NCI-H146 (cell line): ENCODE data around the gene CCDC137.

Experiments used
- DNase-seq: peaks from one replicate; lab custom pipeline; 2025; lab: John Stamatoyannopoulos, UW

CCDC137 gene

DNA sequence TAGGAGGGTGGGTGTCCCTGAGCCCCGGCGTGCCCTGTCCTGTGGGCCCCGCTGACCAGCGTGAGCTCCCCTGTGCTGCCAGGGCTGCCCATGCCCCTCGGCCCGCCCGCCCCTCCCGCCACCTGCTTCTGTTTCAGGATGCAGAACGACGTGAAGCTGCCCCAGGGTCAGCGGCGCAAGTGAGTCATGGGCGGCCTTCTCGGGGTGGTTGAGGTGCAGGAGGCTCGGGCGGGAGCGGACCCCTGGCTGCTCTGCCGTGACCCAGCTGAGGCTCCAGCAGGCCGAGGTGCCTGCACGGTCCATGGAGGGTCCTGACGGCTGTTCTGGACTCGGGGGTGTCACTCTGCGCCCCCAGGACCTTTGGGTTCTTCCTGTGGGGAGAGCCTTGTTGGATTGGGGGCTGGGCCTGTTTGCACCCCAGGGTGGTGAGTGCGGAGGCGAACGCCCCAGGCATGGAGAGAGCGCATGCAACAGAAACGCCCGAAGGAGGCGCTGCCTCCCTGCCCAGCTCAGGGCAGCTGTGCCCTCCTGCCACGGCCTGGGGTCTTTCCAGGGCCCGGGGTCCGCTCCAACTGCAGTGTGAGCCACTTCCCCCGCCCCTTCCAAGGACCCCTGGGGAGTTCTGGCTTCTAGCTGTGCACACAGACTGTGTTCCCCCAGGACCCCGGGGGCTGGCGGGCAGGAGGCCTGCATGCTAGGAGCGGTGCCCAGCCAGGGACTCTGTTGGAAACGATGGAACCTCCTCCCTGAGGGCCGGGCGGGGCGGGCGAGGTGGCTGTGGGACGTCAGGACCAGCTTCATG, 49.5 kb downstream of the CCDC137 start:
- no peak for DNase-seq

DNA sequence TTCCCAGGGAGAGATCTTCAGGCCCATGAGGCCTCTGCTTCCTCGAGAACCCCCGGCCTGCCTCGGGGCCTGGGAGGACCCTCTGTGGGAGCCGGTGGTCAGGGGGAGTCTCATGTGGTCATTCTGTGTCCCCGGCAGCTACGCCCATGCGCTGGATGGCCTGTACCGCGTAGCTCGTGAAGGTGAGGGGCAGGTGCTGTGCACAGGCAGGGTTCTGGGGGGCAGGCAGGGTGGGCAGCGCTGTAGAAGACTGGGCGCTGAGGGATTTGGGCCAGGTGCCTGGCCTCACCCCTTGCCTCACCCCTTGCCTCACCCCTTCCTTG, 50.1 kb downstream of the CCDC137 start:
- DNase-seq = no peak

DNA sequence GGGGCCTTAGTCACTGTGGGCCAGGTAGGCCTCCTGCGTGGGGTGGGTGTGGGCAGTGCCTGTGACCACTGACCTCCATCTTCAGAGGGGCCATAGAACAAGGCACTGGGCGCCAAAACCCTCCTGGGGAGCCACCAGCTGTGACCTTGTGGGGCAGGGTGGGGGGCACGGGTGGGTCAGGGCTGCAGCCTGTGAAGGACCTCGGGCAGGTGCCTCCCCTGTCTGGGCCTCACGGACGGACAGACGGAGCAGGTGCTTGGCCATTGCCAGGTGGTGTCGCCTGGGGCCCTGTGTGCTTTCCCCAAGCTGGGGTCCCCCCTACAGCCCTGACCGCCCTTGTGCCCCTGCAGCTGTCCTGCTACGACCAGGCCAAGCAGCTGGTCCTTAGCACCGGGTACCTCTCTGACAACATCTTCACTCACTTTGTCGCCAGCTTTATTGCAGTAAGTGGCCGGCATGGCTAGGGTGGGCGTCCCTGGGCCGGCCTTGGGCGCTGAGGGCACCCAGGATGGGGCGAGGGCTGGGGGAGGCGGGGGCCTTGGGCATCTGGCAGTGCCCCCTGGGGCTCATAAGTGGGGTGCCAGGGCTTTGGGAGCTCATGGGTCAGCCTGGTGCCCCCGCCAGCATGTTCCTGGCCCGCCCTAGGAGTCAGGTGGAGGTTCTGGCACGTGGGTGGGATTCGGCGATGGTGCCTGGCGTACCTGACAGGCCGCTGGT, 50.7 kb downstream of the CCDC137 start:
- no peak for DNase-seq

DNA sequence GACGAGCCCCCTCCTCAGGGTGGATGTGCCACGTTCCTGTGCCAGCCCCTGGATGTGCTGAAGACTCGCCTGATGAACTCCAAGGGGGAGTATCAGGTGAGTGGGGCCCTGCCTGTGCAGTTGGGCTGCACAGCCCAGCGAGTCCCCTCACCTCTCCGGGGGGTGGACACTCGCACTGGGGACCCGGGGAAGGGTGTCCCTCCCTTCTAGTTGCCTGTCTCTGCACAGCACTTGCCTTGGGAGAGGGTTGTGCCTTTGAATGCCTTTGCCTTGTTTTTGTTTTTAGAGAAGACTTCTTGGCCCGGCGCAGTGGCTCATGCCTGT, 51.2 kb downstream of the CCDC137 start:
- DNase-seq = no peak

DNA sequence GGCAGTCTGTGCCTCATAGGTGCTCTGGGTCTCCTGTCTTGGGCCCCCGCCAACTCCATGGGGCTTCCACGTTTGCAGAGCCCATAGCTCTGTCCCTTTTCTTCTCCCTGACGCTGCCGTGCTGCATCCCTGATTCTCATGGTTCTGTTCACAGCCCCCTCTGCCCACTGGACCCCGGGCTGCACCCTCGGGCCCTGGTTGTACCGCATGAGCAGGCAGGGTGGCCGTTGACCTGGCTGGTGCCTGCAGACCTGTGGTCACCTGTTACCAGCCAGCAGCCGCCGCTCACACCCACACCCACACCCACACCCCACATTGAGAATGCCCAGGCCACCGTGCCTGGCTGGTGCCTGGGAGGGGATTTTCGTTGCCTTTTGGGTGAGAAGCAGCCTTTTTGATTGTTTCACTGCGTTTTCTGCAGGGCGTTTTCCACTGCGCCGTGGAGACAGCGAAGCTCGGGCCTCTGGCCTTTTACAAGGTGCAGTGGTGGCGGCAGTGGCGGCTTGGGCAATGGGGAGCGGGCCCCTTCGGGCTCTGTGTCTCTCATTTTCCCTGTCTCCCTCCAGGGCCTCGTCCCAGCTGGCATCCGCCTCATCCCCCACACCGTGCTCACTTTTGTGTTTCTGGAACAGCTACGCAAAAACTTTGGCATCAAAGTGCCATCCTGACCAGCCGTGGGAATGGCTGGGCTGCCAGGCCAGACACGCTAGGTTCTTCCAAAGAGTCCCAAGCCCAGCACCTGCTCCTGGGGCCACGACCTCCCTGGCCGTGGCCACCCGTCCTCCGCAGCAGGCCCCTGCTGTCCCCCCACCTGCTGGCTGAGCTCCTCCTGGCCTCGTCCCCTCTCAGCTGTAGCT, 53.1 kb downstream of the CCDC137 start:
- no peak for DNase-seq

DNA sequence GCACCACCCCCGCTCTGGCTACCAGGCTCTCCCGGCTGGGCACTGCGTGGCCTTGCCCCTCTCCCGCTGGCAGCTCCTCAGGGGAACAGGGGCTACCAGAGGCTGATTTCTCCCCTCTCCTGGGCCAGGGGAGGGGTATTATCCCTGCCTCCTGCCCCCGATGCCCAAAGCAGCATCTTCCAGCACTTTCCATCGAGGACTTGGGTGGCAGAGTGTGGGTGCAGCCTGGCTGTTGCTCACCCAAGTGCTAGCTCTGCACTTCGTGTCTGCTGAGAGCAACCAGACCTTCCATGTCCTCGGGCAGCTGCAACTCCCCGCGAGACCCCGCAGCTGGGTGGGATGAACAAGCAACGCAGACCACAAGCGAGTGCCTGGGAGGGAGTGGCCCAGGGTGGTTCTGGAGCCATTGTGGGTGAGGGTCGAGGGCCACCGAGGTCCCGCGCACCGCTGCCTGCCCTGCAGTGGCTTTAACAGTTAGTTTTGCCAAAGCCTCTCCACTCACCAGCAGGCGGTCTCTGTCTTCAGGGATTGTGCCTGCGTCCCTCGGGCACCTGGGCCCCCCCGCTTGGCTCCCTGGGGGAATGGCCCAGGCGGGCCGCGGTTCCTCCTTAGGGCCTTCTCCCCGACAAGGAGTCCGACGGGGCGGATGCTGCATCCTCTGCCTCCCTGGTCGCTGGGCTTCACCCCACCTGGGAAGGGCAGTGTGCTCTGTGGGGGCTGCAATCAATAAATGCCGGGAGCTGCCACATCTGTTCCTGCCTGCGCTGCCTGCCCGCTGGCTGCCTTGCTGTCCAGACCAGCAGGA, 53.9 kb downstream of the CCDC137 start:
- no peak for DNase-seq

DNA sequence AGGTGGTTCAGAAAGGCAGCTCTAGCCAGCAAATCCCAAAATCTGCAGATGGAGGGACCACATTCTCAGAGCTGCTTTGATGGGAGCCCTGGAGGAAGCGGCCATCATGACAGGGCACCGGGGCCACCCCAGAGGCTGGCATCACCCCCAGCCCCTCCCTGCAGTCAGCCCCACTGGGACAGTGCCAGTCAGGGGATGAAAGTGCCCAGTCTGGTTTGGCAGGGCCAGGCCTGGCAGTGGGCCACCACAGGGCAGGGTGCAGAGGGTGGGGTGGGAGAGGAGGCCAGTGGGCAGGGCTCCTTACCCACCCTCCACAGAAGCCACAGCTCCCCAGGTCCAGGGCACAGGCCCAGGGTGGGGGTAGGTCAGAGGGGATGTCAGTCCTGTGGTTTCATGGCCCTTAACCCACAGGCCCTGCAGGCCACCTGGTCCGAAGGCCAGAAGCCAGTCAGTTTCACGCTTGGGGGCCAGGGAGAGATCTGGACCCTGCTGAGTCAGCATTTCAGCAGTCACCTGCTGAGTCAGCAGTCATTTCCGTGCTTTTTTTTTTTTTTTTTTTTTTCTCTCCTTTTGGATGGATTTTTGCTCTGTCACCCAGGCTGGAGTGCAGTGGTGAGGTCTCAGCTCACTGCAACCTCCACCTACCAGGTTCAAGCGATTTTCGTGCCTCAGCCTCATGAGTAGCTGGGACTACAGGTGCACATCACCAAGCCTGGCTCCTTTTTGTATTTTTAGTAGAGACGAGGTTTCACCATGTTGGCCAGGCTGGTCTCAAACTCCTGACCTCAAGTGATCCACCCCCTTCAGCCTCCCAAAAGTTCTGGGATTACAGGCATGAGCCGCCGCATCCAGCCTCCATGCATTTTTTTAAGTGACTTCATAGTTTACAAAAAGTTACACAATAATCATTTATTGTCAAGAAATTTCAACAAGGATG, 55.9 kb downstream of the CCDC137 start:
- no peak for DNase-seq
